Sciatic nerve (tissue), 2 donors: ENCODE measurements around the gene SLC18A3. TPM values are rescaled to one million over a fixed set of nuclear protein-coding genes. Genes with fewer than 3 reads are reported as not detected.

Experiments used
- ATAC-seq: fragments of 200-7000 bp; cut with Tn5 transposase; one replicate; pipeline ENCODE4 v1.9.1; 2020; ENCODE audit warnings: mild to moderate bottlenecking, moderate library complexity
- DNase-seq: peaks from one replicate; pipeline ENCODE4 v3.0.0-alpha.2; 2020; ENCODE audit warnings: low spot score
- intact Hi-C: fragments of 100-400 bp; cut with DNase I; formaldehyde crosslinking; loops from one replicate; pipeline ENCODE4 v1.14.2; 2022
- total RNA-seq: library from RNA; stranded (reverse); fragmentation: NEBNext Ultra II Directional; extraction: Animal tissue kit (Norgen Biotek cat#: 25700); gene quantifications from one replicate; pipeline ENCODE4 v1.2.1, GENCODE V29; 2021
- donor health status: DM: no; HTN: no; CAD: no.
- donor health status: DM: no; HTN: no; CAD: no.

SLC18A3 gene
- total RNA-seq, 1 donor from 2014 or later: not detected

DNA sequence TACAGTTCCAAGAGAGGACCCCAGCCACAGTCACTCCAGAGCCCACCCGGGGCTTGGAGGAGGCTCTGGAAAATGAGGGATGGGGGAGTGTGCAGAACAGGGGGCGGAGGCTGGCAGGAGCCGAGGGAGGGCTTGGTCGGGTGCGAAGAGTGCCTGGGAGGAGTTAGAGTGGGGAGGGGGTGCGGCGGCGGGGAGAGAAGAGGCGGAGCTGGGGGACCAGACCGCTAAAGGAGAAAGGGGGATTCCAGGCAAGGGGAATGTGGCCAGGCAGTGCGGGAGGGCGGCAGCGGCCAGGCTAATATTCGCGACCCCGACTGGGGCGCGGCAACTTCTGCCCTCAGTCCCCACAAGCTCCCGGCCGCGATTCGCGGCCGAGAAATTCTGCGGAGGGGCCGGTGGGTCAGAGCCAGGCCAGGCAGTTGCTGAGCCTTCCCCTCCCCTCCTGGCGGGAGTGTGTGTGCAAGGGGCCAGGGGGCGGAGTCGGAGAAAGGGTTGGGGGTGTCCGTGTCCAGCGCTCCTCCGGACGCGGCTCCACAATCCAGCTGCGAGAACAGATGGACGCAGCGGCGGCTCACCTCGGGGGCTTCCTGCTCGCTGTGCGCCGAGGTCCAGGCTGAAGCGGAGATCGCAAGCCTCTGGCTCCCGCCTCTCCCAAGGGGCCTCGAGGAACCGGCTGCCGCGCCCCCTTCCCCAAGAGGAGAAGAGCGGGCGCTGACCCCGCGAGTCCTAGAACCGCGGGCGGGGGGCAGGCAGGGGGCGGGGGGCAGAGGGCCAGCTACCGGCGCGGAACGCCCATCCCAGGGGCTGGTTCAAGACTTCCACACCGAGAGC lies 612 bp upstream of the SLC18A3 start:
- intact Hi-C loops: no loop called here
- ATAC-seq (no peak), DNase-seq (peak; percentile 49)

DNA sequence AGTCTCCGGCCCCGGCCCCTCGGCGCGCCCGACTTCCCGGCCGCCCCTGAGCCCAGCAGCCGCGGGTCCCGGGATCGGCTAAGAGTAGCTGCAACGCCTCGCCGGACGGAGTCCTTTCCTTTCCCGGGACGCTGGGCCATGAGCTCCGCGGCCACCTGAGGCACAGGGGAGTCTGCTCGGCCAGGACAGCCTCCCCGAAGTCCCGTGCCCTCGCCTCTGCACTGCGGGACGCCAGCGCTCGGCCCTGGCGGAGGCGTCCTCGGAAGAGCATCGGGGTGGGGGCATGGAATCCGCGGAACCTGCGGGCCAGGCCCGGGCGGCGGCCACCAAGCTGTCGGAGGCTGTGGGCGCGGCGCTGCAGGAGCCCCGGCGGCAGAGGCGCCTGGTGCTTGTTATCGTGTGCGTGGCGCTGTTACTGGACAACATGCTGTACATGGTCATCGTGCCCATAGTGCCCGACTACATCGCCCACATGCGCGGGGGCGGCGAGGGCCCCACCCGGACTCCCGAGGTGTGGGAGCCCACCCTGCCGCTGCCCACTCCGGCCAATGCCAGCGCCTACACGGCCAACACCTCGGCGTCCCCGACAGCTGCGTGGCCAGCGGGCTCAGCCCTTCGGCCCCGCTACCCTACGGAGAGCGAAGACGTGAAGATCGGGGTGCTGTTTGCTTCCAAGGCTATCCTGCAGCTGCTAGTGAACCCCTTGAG lies 502 bp downstream of the SLC18A3 start:
- DNase-seq: peak; percentile 47
- no peak for ATAC-seq
- intact Hi-C loops: no loop called here

DNA sequence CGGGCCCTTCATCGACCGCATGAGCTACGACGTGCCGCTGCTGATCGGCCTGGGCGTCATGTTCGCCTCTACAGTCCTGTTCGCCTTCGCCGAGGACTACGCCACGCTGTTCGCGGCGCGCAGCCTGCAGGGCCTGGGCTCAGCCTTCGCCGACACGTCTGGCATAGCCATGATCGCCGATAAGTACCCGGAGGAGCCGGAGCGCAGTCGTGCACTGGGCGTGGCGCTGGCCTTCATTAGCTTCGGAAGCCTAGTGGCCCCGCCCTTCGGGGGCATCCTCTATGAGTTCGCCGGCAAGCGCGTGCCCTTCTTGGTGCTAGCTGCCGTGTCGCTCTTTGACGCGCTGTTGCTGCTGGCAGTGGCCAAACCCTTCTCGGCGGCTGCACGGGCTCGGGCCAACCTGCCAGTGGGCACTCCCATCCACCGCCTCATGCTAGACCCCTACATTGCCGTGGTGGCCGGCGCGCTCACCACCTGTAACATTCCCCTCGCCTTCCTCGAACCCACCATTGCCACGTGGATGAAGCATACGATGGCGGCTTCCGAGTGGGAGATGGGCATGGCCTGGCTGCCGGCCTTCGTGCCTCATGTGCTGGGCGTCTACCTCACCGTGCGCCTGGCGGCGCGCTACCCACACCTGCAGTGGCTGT lies 1.2 kb downstream of the SLC18A3 start:
- intact Hi-C loops: no loop called here
- peak; percentile 31 for DNase-seq
- no peak for ATAC-seq

DNA sequence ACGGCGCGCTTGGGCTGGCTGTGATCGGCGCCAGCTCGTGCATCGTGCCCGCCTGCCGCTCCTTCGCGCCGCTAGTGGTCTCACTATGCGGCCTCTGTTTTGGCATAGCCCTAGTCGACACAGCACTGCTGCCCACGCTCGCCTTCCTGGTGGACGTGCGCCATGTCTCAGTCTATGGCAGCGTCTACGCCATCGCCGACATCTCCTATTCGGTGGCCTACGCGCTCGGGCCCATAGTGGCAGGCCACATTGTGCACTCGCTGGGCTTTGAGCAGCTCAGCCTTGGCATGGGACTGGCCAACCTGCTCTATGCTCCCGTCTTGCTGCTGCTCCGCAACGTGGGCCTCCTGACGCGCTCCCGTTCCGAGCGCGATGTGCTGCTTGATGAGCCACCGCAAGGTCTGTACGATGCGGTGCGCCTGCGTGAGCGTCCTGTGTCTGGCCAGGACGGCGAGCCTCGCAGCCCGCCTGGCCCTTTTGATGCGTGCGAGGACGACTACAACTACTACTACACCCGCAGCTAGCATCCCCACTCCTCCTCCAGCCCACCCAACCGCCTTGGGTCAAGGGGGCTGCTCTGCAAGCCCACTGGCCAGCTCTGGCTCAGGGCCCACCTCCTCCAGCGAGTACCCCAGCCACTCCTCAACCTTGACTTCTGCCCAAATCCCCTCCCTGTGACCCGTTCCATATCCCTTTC lies 1.9 kb downstream of the SLC18A3 start:
- intact Hi-C loops: no loop called here
- no peak for ATAC-seq
- DNase-seq: peak; percentile 35

DNA sequence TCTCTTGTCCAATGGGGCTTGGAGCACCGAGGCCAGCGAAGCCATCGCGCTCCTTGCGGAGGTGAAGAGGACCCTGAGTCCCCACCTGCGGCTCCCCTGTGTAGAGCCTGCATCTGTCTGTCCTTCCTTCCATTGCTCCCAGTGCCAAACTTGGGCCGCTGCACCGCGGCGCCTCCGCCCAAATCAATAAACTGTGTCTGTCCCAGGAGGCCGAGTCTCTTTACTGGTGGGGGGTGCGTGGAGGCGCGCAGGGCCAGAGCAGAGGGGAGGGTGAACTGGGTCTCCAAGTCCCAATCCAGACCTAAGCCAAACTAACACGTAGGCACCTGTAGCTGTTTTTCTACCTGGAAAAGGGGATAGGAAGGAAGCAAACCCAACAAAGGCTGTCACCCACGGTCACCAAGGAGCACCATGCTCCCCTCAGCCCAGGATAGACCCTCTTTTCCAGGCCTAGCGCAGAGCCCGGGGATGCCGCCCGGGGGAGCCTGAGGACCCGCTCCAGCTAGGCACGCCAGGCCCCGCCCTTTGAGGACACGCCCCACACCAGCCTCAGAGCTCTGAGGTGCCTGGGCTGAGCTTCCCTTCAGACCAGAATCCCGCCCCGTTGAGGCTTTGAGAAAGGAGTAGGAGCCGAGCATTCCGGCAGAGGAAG lies 2.5 kb downstream of the SLC18A3 start:
- DNase-seq (peak; percentile 44), ATAC-seq (no peak)
- intact Hi-C loops: no loop called here

DNA sequence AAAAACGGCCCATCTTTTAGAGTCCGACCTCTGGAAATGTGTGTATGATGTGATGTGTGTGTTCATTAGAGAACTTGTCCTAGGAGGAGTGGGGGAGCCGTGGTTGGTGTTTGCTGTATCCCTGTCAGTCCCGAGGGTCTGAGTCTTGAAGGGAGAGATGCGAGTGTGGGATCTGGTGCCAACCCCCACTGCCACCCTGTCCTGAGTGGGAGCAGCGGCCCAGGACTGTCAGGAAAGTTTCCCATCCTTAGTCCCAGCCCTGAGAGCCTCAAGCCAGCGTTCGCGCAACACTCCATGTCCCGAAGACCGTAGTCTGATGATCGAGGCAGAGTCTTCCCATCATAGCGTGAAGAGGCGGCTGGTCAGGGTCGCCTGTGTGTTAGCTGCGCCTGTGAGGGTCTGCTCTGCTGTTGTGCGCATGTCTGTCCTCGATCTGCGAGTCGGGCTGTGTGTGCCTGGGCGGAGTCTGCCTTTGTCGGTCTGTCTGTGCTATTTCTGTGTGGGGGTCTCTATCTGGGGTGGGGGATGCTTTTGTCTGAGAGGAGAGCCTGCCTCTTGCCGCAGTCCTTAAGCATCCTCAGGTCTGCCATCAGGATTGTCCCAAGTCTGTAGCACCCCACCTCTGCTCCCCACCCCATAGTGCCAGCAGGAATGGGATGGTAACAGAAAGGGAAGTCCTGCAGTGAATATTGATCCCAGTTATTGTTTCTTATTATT lies 3.2 kb downstream of the SLC18A3 start:
- no peak for DNase-seq
- no peak for ATAC-seq
- intact Hi-C loops: no loop called here

DNA sequence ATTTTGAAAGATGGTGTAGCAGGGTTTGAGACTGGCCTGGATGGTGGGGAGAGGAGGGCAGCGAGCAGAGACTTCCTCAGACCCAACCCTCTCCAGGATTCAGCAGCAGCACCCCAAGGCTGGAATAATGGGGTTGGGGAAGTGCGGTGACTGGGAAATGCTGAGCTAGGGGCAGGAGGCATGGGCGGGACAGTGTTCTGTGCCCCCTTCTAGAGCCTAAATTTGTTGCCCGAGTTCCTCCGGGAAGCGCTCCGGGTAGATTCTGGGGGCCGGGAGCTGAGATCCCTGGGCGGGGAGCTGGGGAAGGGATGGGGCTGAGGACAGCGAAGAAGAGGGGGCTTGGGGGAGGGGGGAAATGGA lies 3.8 kb downstream of the SLC18A3 start, which contains the start of gene CHAT:
CHAT (plus strand) TSS at position 156 of the 360 bp plus-strand sequence; CDS start at position 309, 153 bp downstream.
- DNase-seq: peak; percentile 23

DNA sequence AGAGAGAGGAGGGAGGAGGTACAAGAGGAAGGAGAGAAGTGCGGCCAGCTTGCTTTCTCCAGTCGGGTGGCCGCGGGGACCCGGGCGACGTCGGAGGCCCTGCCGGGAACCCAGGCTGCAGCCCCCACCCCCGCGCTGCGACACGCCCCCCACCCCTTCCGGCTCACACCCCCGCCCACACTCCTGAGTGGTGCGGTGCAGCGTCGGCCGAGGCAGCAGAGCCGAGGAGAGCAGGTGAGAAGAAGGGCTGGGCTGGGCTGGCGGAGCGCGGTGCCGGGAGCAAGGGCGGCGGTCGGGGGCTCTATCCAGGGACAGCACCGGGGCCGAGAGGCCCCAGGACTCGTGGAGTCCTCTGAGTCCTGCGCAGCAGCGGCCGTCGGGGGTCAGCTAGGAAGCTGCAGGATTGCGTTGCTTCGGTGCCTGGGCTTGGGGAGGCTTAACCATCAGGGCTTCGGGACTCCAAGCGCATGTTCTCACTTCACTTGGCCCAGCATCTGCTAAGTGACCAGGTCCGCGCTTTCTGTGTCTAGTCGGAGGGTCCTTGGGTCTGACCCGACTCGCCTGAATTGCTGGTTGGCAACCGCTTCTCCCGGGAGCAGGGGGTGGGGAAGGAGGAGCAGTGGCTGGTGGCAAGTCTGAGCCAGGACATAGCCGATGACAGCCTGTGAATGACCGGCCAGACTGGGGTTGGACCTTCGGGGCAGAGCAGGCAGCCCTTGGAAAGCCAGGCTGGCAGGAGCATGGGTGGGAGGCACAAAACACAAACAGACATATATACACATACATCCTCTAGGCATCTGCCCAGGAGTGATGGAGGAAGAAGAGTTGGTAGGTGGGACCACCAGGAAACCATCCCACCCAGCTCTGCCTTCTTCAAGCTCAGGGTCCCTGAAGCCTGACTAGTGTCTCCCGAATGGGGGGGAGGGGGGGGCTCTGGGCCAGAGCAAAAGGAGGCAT lies 4.4 kb downstream of the SLC18A3 start:
- intact Hi-C loops: no loop called here
- ATAC-seq (no peak), DNase-seq (peak; percentile 51)

More for the DNA sequence above, 3.8 kb downstream of the SLC18A3 start, which contains the start of gene CHAT:
- no peak for ATAC-seq
- intact Hi-C loops: no loop called here

DNA sequence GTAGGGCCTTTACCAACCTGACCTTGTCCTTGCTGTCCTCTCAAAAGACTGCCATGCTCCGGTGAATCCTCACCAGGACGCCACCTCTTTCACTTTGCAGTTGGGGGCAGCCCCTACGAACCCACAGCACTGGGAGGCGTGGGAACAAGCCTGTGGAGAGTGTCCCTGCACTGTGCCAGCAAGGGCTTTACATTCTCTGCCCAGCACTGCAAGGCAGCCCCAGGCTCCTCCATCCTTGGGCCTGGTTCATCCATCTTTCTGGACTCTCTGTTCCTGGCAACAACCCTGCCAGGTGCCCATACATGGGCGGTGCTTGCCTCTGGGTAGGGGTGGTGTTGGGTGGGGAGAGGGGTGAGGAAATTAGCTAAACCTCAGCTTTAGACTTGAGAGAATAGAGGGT lies 5.1 kb downstream of the SLC18A3 start:
- intact Hi-C loops: no loop called here
- ATAC-seq (no peak), DNase-seq (peak; percentile 26)

DNA sequence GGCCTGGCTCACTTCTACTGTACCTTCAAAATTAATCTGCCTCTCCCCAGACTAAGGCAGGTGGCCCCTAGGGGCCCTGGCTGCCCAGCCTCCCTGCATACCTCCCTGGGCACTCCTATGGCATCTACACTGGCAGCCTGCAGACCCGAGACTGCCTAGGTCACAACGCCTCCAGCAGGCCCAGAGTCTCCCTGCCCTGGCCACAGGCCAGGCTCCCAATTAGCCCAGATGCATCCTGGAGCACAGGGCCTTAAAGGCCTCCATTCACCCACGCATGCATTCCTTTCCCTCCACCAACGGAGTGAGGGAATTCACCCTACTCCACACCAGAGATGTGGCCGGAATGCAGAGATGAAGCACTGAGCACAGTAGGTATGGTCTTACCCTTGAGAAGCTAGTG lies 5.6 kb downstream of the SLC18A3 start:
- intact Hi-C loops: no loop called here
- peak; percentile 21 for DNase-seq
- no peak for ATAC-seq

DNA sequence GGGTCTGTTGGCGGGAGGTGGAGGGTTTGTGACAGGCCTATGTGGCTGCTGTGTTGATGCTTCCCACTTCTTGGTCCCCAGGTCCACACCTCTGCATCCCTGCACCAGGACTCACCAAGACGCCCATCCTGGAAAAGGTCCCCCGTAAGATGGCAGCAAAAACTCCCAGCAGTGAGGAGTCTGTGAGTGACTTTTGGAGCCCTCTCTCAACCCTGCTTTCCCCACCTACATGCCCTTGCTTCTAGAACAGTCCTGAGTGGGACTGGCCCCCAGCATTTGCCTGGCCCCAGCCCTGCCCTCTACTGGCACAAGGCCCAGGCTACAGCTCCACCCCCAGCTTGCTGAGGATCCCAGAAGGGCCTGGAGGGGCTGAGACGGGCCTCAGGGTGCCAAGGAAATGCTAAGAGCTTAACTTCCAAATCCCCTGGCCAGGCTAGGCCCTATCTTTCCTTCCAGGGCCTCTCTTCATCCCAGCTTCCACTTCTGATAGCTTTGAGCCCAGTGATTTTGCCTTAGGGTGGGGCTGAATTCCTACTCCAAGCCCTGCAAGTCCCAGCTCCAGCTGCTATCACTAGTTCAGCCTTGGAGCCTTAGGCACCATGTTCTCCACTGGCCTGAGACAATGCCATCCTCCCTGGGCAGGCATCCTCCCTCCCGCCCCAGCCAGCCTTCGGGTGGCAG lies 6.5 kb downstream of the SLC18A3 start:
- intact Hi-C loops: no loop called here
- no peak for ATAC-seq
- peak; percentile 31 for DNase-seq

DNA sequence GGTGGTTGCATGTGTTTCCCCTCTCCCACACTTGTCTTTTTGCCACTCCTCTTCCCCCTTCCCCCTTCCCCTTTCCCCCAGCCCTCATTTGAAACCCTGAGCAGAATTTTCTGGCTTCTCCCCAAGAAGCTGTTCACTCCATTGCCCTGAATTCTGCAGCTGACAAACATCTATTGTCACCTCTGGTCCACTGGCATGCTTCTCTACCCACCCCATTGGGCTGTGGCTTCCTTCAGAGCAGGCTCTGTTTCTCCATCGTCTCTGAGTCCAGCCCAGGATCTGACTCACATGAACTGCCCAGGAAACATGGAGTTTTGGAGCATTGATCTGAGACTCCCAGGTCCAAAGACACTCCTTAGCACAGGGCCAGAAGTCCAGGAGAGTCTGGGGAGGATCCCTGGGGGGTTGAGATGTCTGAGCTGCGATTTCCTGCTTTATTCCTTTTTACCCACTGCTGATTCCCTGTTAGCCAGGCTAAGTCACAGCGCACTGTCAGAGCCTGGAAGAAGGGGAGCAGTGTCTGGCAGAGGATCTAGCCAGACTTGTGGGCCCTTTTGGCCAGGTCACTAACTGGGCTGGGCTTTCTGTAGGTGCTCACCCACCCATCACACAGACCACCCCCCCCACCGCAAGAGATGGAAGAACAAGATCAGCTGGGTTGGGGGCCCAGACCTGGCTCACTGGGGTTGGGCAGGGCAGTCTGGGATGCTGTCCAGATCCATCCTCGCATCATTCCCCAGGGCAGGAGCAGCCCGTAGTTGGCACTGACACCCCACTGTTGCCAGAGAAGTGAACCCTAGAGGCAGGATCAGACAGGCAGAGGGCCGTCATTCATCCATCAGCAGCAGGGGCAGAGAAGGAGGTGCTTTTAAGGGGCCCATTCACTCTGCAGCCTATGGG lies 7.3 kb downstream of the SLC18A3 start:
- intact Hi-C loops: no loop called here
- peak; percentile 31 for DNase-seq
- ATAC-seq: no peak

DNA sequence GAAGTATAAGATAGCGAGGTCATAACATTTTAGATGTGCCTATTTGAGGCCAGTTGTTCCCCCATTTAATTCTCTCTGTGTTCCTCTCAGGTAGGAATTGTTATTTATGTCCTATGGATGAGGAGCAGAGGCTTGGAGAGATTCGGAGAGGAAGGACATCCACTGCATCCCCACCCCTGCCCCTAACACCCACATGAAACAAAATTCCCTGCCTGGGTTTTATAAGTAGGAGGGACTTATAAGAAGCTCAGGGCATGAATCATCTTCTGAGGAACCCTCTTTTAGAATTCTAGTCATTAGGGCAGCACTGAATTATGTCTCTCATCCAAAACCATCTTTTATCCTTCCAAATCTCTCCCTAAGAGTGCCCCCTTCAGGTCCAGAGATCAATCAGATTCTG lies 8.7 kb downstream of the SLC18A3 start:
- ATAC-seq: no peak
- intact Hi-C loops: no loop called here
- no peak for DNase-seq

DNA sequence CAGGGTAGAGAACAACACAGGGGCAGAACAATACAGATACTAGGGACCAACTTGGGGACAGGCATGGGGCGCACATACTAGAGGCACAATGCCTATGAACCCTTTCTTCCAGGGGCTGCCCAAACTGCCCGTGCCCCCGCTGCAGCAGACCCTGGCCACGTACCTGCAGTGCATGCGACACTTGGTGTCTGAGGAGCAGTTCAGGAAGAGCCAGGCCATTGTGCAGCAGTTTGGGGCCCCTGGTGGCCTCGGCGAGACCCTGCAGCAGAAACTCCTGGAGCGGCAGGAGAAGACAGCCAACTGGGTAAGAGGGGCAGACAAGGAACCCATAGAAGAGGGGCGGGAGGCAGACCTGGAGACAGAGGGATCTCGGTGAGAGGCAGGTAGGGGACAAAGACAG lies 9.5 kb downstream of the SLC18A3 start:
- ATAC-seq (no peak), DNase-seq (peak; percentile 31)
- intact Hi-C loops: no loop called here

DNA sequence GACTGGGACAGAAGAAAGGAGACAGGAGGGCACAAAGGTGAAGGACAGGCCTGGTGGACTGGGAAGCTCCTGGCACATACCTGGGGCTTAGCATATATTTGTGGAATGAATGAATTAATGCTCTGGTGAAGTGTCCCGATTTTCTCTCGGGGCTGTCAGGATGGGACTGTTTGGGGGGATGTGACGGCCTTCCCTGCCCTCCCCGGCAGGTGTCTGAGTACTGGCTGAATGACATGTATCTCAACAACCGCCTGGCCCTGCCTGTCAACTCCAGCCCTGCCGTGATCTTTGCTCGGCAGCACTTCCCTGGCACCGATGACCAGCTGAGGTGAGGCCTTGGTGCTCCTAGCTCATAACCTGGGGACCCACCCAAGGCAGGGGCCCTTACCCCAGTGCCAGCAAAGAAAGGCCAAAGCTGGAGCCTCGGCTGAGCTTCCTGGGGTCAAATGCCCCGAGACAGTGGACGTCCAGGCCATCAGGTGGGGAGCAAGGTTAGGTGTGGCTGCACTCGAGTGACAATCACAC lies 10.2 kb downstream of the SLC18A3 start:
- no peak for ATAC-seq
- intact Hi-C loops: no loop called here
- DNase-seq: peak; percentile 14
